Keratinocyte (primary cell): ENCODE results near the gene PRKAR2B. TPM values are rescaled to one million over a fixed set of nuclear protein-coding genes. Genes with fewer than 3 reads are reported as not detected.
"Not testable (repeated sequence)": the region's sequence is repeated elsewhere in the genome, so short reads cannot be mapped to it uniquely, and the experiment has no call there.

Experiments
- DNase-seq: peaks from one replicate; pipeline ENCODE4 v3.0.0-alpha.2; 2011; ENCODE audit warnings: low read depth, missing footprints, low spot score
- FAIRE-seq: peaks from 2 replicates; lab custom pipeline; 2011; peaks lifted over from hg19 to GRCh38; lab: Jason Lieb, UNC
- H2AFZ ChIP-seq: 2 replicates; pipeline ENCODE4 v1.6.0; 2012; ENCODE audit warnings: low read length, control low read depth, inconsistent platforms; ENCODE audit not compliant: control insufficient read depth
- H3K27ac ChIP-seq: 2 replicates; pipeline ENCODE4 v1.5.1; 2011; ENCODE audit warnings: low read length; ENCODE audit not compliant: control insufficient read depth, insufficient read depth
- H3K27me3 ChIP-seq: 3 replicates; pipeline ENCODE4 v1.6.0; 2011; ENCODE audit warnings: low read length; ENCODE audit not compliant: control insufficient read depth, insufficient read depth; ENCODE audit errors: extremely low read depth
- H3K36me3 ChIP-seq, 2 experiments: 2 replicates in 1 of 2; 3 replicates in 1 of 2; pipeline ENCODE4 v1.5.1; 2011; ENCODE audit warnings: low read length in 2 of 2, mild to moderate bottlenecking in 1 of 2; ENCODE audit not compliant: control insufficient read depth in 2 of 2, insufficient read depth in 2 of 2; ENCODE audit errors: extremely low read depth in 1 of 2
- H3K4me1 ChIP-seq: 3 replicates; pipeline ENCODE4 v1.5.1; 2011; ENCODE audit warnings: low read length; ENCODE audit not compliant: control insufficient read depth, insufficient read depth; ENCODE audit errors: extremely low read depth
- H3K4me2 ChIP-seq: 3 replicates; pipeline ENCODE4 v1.6.0; 2011; ENCODE audit warnings: low read depth, low read length; ENCODE audit not compliant: control insufficient read depth, insufficient read depth; ENCODE audit errors: extremely low read depth
- H3K4me3 ChIP-seq, 3 experiments: fragments of 200-600 bp in 1 of 3; sonication (generic) in 1 of 3; 2 replicates in 2 of 3; 3 replicates in 1 of 3; pipeline ENCODE4 v1.5.1; 2011 to 2016; ENCODE audit warnings: low read length in 3 of 3, mild to moderate bottlenecking in 3 of 3, control low read depth in 2 of 3, inconsistent platforms in 1 of 3, low read depth in 1 of 3, mixed read lengths in 1 of 3, mixed run types in 1 of 3, moderate library complexity in 1 of 3; ENCODE audit not compliant: control insufficient read depth in 2 of 3, insufficient read depth in 2 of 3; ENCODE audit errors: extremely low read depth in 1 of 3
- H3K79me2 ChIP-seq: 2 replicates; pipeline ENCODE4 v1.6.0; 2012; ENCODE audit warnings: low read length; ENCODE audit not compliant: control insufficient read depth, insufficient read depth
- H3K9ac ChIP-seq: 3 replicates; pipeline ENCODE4 v1.6.0; 2011; ENCODE audit warnings: low read length; ENCODE audit not compliant: control insufficient read depth, insufficient read depth; ENCODE audit errors: extremely low read depth
- H3K9me1 ChIP-seq: 3 replicates; pipeline ENCODE4 v1.6.0; 2011; ENCODE audit warnings: low read length; ENCODE audit not compliant: control insufficient read depth, insufficient read depth; ENCODE audit errors: extremely low read depth
- H3K9me3 ChIP-seq: 2 replicates; pipeline ENCODE4 v1.5.1; 2012; ENCODE audit warnings: low read depth, low read length; ENCODE audit not compliant: control insufficient read depth
- H4K20me1 ChIP-seq: 3 replicates; pipeline ENCODE4 v1.6.0; 2011; ENCODE audit warnings: low read length; ENCODE audit not compliant: control insufficient read depth, insufficient read depth; ENCODE audit errors: extremely low read depth
- EZH2 ChIP-seq: IDR thresholded peaks from one replicate; pipeline ENCODE4 v1.6.1; 2012; ENCODE audit warnings: inconsistent platforms, mild to moderate bottlenecking, low read length, moderate library complexity
- dilution Hi-C: fragments of 300-500 bp; cut with MboI; formaldehyde crosslinking; loops from one replicate; pipeline ENCODE4 v1.7.0; 2020; ENCODE audit warnings: low sequenced_read_pairs; ENCODE audit not compliant: extremely low pct_ligation_motif_present
- polyA plus RNA-seq, 5 experiments: library from polyadenylated mRNA; depleted of rRNA in 3 of 5; stranded (reverse) in 3 of 5; stranded (forward) in 1 of 5; unstranded in 1 of 5; fragments of >200 nt; gene quantifications; 1 replicate in 1 of 5; 2 replicates in 3 of 5; 3 replicates in 1 of 5; pipeline versions ENCODE4 v1.2.1 to v1.2.3, GENCODE V29; 2011 to 2012; ENCODE audit warnings: missing spikeins in 2 of 5, low read depth in 1 of 5, low replicate concordance in 1 of 5
- TF ChIP-seq, protein P1 (sequence below), 3 experiments: IDR thresholded peaks in 1 of 3; conservative IDR thresholded peaks in 1 of 3; optimal IDR thresholded peaks in 1 of 3; 2 replicates in 2 of 3; 3 replicates in 1 of 3; pipeline versions ENCODE3 to v1.5.1; 2011; ENCODE audit warnings: low read length in 3 of 3, mild to moderate bottlenecking in 3 of 3, moderate library complexity in 2 of 3, control low read depth in 1 of 3, inconsistent platforms in 1 of 3; ENCODE audit not compliant: insufficient read depth in 2 of 3; ENCODE audit errors: extremely low read depth in 1 of 3

PRKAR2B gene
- polyA plus RNA-seq, 1 donor (not counting 4 experiments of a cell fraction or from before 2014, with no cell fraction given) = 0.01 TPM

DNA sequence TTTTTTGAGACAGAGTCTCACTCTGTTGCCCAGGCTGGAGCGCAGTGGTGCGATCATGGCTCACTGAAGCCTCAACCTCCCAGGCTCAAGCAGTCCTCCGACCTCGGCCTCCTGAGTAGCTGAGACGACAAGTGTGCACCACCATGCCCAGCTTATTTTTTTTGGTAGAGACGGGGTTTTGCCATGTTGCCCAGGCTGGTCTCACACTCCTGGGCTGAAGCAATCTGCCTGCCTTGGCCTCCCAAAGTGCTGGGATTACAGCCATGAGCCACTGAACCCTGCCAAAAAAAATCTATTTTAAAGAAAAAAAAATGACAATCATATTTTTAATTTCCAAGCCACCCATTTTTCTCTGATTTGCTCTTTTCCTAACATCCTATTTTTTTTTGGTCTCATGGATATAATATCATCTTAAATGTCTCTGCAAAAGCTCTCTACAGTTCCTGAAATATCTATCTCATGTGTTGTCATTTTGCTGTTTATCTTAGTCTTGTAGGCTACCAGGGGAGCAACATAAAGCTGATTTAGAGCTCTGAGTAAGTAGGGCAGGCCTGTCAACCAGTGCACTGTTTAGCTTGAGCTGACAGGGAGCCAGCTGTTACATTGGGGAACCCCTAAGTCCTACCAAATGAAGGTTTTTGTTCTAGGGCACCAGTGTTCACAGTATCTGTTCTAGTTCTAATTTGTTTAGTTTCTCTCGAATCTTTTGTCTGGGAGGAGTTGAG, 94.4 kb downstream of the PRKAR2B start:
- Histone ChIP-seq H4K20me1 (no peaks in the 10 kb centered on the region), H3K27me3 (no peaks in the 10 kb centered on the region), H3K36me3 (no peaks in the 10 kb centered on the region), H3K9me3 (no peaks in the 10 kb centered on the region), H3K79me2 (no peaks in the 10 kb centered on the region), H3K4me3 (no peak overlapping the region), H2AFZ (no peak overlapping the region), H3K4me2 (no peak overlapping the region), H3K4me1 (no peaks in the 10 kb centered on the region), H3K9me1 (no peaks in the 10 kb centered on the region), H3K27ac (no peak overlapping the region), H3K9ac (no peak overlapping the region)
- TF ChIP-seq, protein P1, sequence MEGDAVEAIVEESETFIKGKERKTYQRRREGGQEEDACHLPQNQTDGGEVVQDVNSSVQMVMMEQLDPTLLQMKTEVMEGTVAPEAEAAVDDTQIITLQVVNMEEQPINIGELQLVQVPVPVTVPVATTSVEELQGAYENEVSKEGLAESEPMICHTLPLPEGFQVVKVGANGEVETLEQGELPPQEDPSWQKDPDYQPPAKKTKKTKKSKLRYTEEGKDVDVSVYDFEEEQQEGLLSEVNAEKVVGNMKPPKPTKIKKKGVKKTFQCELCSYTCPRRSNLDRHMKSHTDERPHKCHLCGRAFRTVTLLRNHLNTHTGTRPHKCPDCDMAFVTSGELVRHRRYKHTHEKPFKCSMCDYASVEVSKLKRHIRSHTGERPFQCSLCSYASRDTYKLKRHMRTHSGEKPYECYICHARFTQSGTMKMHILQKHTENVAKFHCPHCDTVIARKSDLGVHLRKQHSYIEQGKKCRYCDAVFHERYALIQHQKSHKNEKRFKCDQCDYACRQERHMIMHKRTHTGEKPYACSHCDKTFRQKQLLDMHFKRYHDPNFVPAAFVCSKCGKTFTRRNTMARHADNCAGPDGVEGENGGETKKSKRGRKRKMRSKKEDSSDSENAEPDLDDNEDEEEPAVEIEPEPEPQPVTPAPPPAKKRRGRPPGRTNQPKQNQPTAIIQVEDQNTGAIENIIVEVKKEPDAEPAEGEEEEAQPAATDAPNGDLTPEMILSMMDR (optimal IDR thresholded peaks at IDR 0.05 in 1 of 3, IDR thresholded peaks at IDR 0.05 in 1 of 3, conservative IDR thresholded peaks at IDR 0.05 in 1 of 3; ENCODE audit: extremely low read depth in 1 of 3, insufficient read depth in 2 of 3, low read length in 3 of 3) = no peak
- TF ChIP-seq EZH2 = no peak
- dilution Hi-C loops = no loop called here
- FAIRE-seq (no peak), DNase-seq (no peak)

DNA sequence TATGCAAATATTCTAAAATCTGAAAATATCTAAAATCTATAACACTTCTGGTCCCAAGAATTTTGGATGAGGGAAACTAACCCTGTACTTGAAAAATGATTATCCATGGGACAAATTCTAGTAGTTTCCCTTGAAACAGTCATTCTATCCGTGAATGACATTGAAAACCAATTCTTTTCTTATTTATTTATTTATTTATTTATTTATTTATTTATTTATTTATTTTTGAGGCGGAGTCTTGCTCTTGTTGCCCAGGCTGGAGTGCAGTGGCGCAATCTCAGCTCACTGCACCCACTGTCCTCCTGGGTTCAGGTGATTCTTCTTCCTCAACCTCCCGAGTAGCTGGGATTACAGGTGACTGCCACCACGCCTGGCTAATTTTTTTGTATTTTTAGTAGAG, 99.4 kb downstream of the PRKAR2B start:
- H3K36me3 ChIP-seq, DNase-seq, dilution Hi-C loops, H3K4me2 ChIP-seq, H3K9ac ChIP-seq, H2AFZ ChIP-seq, H3K4me3 ChIP-seq, H3K79me2 ChIP-seq, H4K20me1 ChIP-seq, FAIRE-seq, H3K4me1 ChIP-seq, H3K27ac ChIP-seq, H3K9me3 ChIP-seq, H3K9me1 ChIP-seq, H3K27me3 ChIP-seq: not testable (repeated sequence)
